ENCODE measurements around the gene NACC1.

- TF ChIP-seq CTCF (IDR thresholded peaks at IDR 0.05), result peak; percentile 54
- no peak for TF ChIP-seq EZH2 (IDR thresholded peaks at IDR 0.05)
These were observed 36.9 kb downstream of the NACC1 start for GRCh38 chr19:13154911-13155471.

Measured in neural progenitor cell (in vitro differentiated cells).